Measurements from ENCODE around the gene GRIN2A.

The GRIN2A gene

GRCh38 chr16:9913604-9914326 is 268.5 kb downstream of the GRIN2A start:
- TF ChIP-seq ZFX (IDR thresholded peaks at IDR 0.05) (no peak), CTCF (conservative IDR thresholded peaks at IDR 0.05) (no peak)

GRCh38 chr16:9911989-9912388 is 270.2 kb downstream of the GRIN2A start:
- TF ChIP-seq ZFX (IDR thresholded peaks at IDR 0.05) (no peak), CTCF (conservative IDR thresholded peaks at IDR 0.05) (no peak)
- H3K27ac ChIP-seq = no peak overlapping the region

More at GRCh38 chr16:9913604-9914326, 268.5 kb downstream of the GRIN2A start:
- H3K27ac ChIP-seq = no peak overlapping the region

- H3K27ac ChIP-seq = no peak overlapping the region
- TF ChIP-seq ZFX (IDR thresholded peaks at IDR 0.05) = no peak
- TF ChIP-seq CTCF (conservative IDR thresholded peaks at IDR 0.05) = no peak
Observed at GRCh38 chr16:9911231-9911630, 271.0 kb downstream of the GRIN2A start.

- H3K27ac ChIP-seq = no peak overlapping the region
- TF ChIP-seq CTCF (conservative IDR thresholded peaks at IDR 0.05) (no peak), ZFX (IDR thresholded peaks at IDR 0.05) (no peak)
Observed at GRCh38 chr16:9909072-9909825, 273.0 kb downstream of the GRIN2A start.

- TF ChIP-seq CTCF (conservative IDR thresholded peaks at IDR 0.05) = no peak
- TF ChIP-seq ZFX (IDR thresholded peaks at IDR 0.05) = no peak
- no peak overlapping the region for H3K27ac ChIP-seq
Observed at GRCh38 chr16:9908613-9909012, 273.6 kb downstream of the GRIN2A start.

GRCh38 chr16:9907752-9908151 is 274.5 kb downstream of the GRIN2A start:
- H3K27ac ChIP-seq = no peak overlapping the region
- TF ChIP-seq ZFX (IDR thresholded peaks at IDR 0.05) (no peak), CTCF (conservative IDR thresholded peaks at IDR 0.05) (no peak)

GRCh38 chr16:9906218-9906617 is 276.0 kb downstream of the GRIN2A start:
- TF ChIP-seq ZFX (IDR thresholded peaks at IDR 0.05) (no peak), CTCF (conservative IDR thresholded peaks at IDR 0.05) (no peak)
- H3K27ac ChIP-seq = no peak overlapping the region

Data from C4-2B (cell line).